HepG2 (cell line): ENCODE measurements around the gene MTCH2. TPM values are rescaled to one million over a fixed set of nuclear protein-coding genes. Genes with fewer than 3 reads are reported as not detected.

Source experiments
- ATAC-seq: fragments of 200-7000 bp; cut with Tn5 transposase; 3 replicates; pipeline ENCODE4 v1.9.1; 2020; ENCODE audit warnings: mild to moderate bottlenecking, moderate library complexity
- BruUV-seq: library from RNA; stranded (reverse); fragments of 400-500 nt; replicated peaks from 2 replicates; lab custom pipeline; 2021; lab: Mats Ljungman, UMichigan
- CTCF ChIA-PET: fragments of 300-600 bp; formaldehyde crosslinking; extraction: SDS; loops from one replicate; lab custom pipeline; 2021; ENCODE audit warnings: low total read pairs, inconsistent platforms, low intra/inter-chr PET ratio; lab: Yijun Ruan, JAX
- POLR2A ChIA-PET: fragments of 350-600 bp; sonication (Branson Sonifier 250); formaldehyde crosslinking; loops from one replicate; lab custom pipeline; 2020; ENCODE audit warnings: antibody characterized with exemption, inconsistent platforms; lab: Yijun Ruan, JAX
- DNase-seq: peaks from one replicate; pipeline ENCODE4 v3.0.0-alpha.2; 2015; ENCODE audit warnings: low spot score
- FAIRE-seq: peaks from 3 replicates; lab custom pipeline; 2011; peaks lifted over from hg19 to GRCh38; lab: Jason Lieb, UNC
- H2AFZ ChIP-seq: one replicate; pipeline ENCODE4 v1.6.1; 2011; ENCODE audit warnings: low read length, inconsistent platforms
- H3K27ac ChIP-seq: fragments of 300-600 bp; 3 replicates; pipeline ENCODE4 v1.8.0; 2011; ENCODE audit warnings: mixed run types, mild to moderate bottlenecking, mixed read lengths, low read length, inconsistent platforms; ENCODE audit not compliant: insufficient read depth; ENCODE audit errors: extremely low read length
- H3K27me3 ChIP-seq, 2 experiments: fragments of 200-600 bp in 1 of 2; 2 replicates in 1 of 2; 3 replicates in 1 of 2; pipeline versions ENCODE4 v1.6.0 to v1.8.0; 2011; ENCODE audit warnings: low read length in 2 of 2, mild to moderate bottlenecking in 2 of 2, moderate library complexity in 2 of 2, inconsistent platforms in 1 of 2; ENCODE audit not compliant: insufficient read depth in 2 of 2, control insufficient read depth in 1 of 2
- H3K36me3 ChIP-seq, 2 experiments: fragments of 200-600 bp in 1 of 2; replicated peaks in 1 of 2; 2 replicates in 1 of 2; 3 replicates in 1 of 2; pipeline versions ENCODE4 v1.5.1 to v1.8.0; 2011; ENCODE audit warnings: low read length in 2 of 2, inconsistent platforms in 1 of 2; ENCODE audit not compliant: insufficient read depth in 2 of 2, control insufficient read depth in 1 of 2
- H3K4me1 ChIP-seq: 2 replicates; pipeline ENCODE4 v1.5.1; 2012; ENCODE audit warnings: low read length, inconsistent platforms; ENCODE audit not compliant: insufficient read depth
- H3K4me2 ChIP-seq: 2 replicates; pipeline ENCODE4 v1.6.0; 2011; ENCODE audit warnings: low read depth, low read length, inconsistent platforms
- H3K4me3 ChIP-seq, 3 experiments: fragments of 200-600 bp in 1 of 3; sonication (generic), shearing (Covaris generic) in 1 of 3; replicated peaks in 1 of 3; 2 replicates each; pipeline ENCODE4 v1.5.1; 2011 to 2016; ENCODE audit warnings: low read length in 3 of 3, inconsistent platforms in 2 of 3, low read depth in 2 of 3, mild to moderate bottlenecking in 2 of 3, control low read depth in 1 of 3, mixed read lengths in 1 of 3; ENCODE audit not compliant: insufficient read depth in 1 of 3
- H3K79me2 ChIP-seq: one replicate; pipeline ENCODE4 v1.6.1; 2011; ENCODE audit warnings: low read length, inconsistent platforms; ENCODE audit not compliant: insufficient read depth
- H3K9ac ChIP-seq: 2 replicates; pipeline ENCODE4 v1.6.0; 2011; ENCODE audit warnings: mild to moderate bottlenecking, low read depth, low read length, inconsistent platforms; ENCODE audit not compliant: insufficient read depth
- H3K9me3 ChIP-seq: 2 replicates; pipeline ENCODE4 v1.5.1; 2012; ENCODE audit warnings: mild to moderate bottlenecking, low read length
- H4K20me1 ChIP-seq: 2 replicates; pipeline ENCODE4 v1.6.0; 2011; ENCODE audit warnings: inconsistent platforms, mild to moderate bottlenecking, low read length, moderate library complexity; ENCODE audit not compliant: insufficient read depth
- ATF7-NPFF ChIP-seq: sonication (generic); formaldehyde crosslinking; IDR thresholded peaks from 2 replicates; pipeline ENCODE4 v1.8.1; 2023; ENCODE audit warnings: mild to moderate bottlenecking, low read depth, missing genetic modification reagents, moderate library complexity
- HDAC1 ChIP-seq: sonication (generic); formaldehyde crosslinking; IDR thresholded peaks from 2 replicates; pipeline ENCODE4 v1.5.1; 2020; ENCODE audit warnings: mild to moderate bottlenecking, missing genetic modification reagents
- HES4 ChIP-seq: sonication (generic); formaldehyde crosslinking; IDR thresholded peaks from 2 replicates; pipeline ENCODE4 v1.9.0; 2021; ENCODE audit warnings: mild to moderate bottlenecking, missing genetic modification reagents, borderline replicate concordance
- HNF4G ChIP-seq, 2 experiments: sonication (generic) in 1 of 2; formaldehyde crosslinking in 1 of 2; IDR thresholded peaks; 2 replicates each; pipeline versions ENCODE4 v1.4.0 to v1.6.1; 2011 to 2020; ENCODE audit warnings: borderline replicate concordance in 2 of 2, low read depth in 2 of 2, mild to moderate bottlenecking in 2 of 2, low read length in 1 of 2, missing genetic modification reagents in 1 of 2, moderate library complexity in 1 of 2
- HNRNPLL ChIP-seq: fragments of 200-400 bp; formaldehyde crosslinking; IDR thresholded peaks from 2 replicates; pipeline ENCODE4 v1.6.1; 2017; ENCODE audit warnings: mild to moderate bottlenecking, low read depth, low read length; ENCODE audit not compliant: poor library complexity, severe bottlenecking
- KAT2B ChIP-seq: fragments of 150-350 bp; IDR thresholded peaks from 2 replicates; pipeline ENCODE4 v1.6.1; 2014; ENCODE audit warnings: low read depth, low read length, borderline replicate concordance
- MIER2 ChIP-seq: IDR thresholded peaks from 2 replicates; pipeline ENCODE4 v1.6.1; 2016; ENCODE audit warnings: missing biosample characterization, missing genetic modification reagents
- MXI1 ChIP-seq: IDR thresholded peaks from 3 replicates; pipeline ENCODE4 v1.6.1; 2012; ENCODE audit warnings: low read depth, low read length, inconsistent platforms, borderline replicate concordance
- NFIC ChIP-seq: IDR thresholded peaks from 2 replicates; pipeline ENCODE4 v1.6.1; 2012; ENCODE audit warnings: mild to moderate bottlenecking, low read length, inconsistent platforms
- NONO ChIP-seq, 2 experiments: fragments of 450-650 bp in 1 of 2; sonication (generic) in 1 of 2; formaldehyde crosslinking in 1 of 2; IDR thresholded peaks in 1 of 2; conservative IDR thresholded peaks in 1 of 2; 2 replicates each; pipeline versions ENCODE4 v1.6.1 to v1.8.0; 2017 to 2022; ENCODE audit warnings: mild to moderate bottlenecking in 1 of 2, missing genetic modification reagents in 1 of 2, moderate library complexity in 1 of 2
- THAP11 ChIP-seq: IDR thresholded peaks from 2 replicates; pipeline ENCODE4 v1.6.1; 2016; ENCODE audit warnings: missing biosample characterization, missing genetic modification reagents
- ZNF10 ChIP-seq: sonication (generic); formaldehyde crosslinking; IDR thresholded peaks from 2 replicates; pipeline ENCODE4 v1.4.0; 2020; ENCODE audit warnings: mild to moderate bottlenecking, low read depth, missing genetic modification reagents, borderline replicate concordance
- ZNF225 ChIP-seq: sonication (generic); formaldehyde crosslinking; IDR thresholded peaks from 2 replicates; pipeline ENCODE4 v1.4.0; 2020; ENCODE audit warnings: mild to moderate bottlenecking, missing genetic modification reagents
- ZNF251 ChIP-seq: sonication (generic); formaldehyde crosslinking; IDR thresholded peaks from 2 replicates; pipeline ENCODE4 v1.9.0; 2021; ENCODE audit warnings: mild to moderate bottlenecking, missing genetic modification reagents
- ZNF333 ChIP-seq: sonication (generic); formaldehyde crosslinking; IDR thresholded peaks from 2 replicates; pipeline ENCODE4 v1.4.0; 2020; ENCODE audit warnings: mild to moderate bottlenecking, missing genetic modification reagents, borderline replicate concordance
- ZNF510 ChIP-seq: sonication (generic); formaldehyde crosslinking; IDR thresholded peaks from 2 replicates; pipeline ENCODE4 v1.4.0; 2020; ENCODE audit warnings: low read depth, mild to moderate bottlenecking, missing genetic modification reagents
- ZNF557 ChIP-seq: sonication (generic); formaldehyde crosslinking; IDR thresholded peaks from 2 replicates; pipeline ENCODE4 v1.4.0; 2020; ENCODE audit warnings: missing genetic modification reagents
- ZSCAN31 ChIP-seq: sonication (generic); formaldehyde crosslinking; IDR thresholded peaks from 2 replicates; pipeline ENCODE4 v1.5.0; 2020; ENCODE audit warnings: low read depth, mild to moderate bottlenecking, missing genetic modification reagents
- WGBS: methylation state at CpG from one replicate; pipeline ENCODE4 v1.1.6; 2017; ENCODE audit warnings: low lambda C conversion rate; 5-methylcytosine and 5-hydroxymethylcytosine counted together
- in situ Hi-C: cut with HindIII; loops from 2 replicates; pipeline ENCODE4 v1.10.0; 2017; ENCODE audit warnings: low pct_unique_long_range_greater_than_20kb; ENCODE audit not compliant: extremely low pct_ligation_motif_present
- intact Hi-C: fragments of 100-400 bp; cut with micrococcal nuclease; formaldehyde crosslinking; loops from one replicate; pipeline ENCODE4 v1.10.0; 2022; ENCODE audit not compliant: unreplicated experiment
- polyA plus RNA-seq, 8 experiments: library from polyadenylated mRNA; depleted of rRNA in 3 of 8; stranded (reverse) in 7 of 8; unstranded in 1 of 8; fragments of >200 nt; fragmentation: Illumina TruSeq in 4 of 8; extraction: Trizol in 4 of 8; gene quantifications; 2 replicates each; pipeline versions ENCODE4 v1.2.1 to v1.2.3, GENCODE V29; 2011 to 2016; ENCODE audit warnings: low read depth in 4 of 8, missing spikeins in 1 of 8, mixed read lengths in 1 of 8; ENCODE audit not compliant: insufficient read depth in 1 of 8
- total RNA-seq, 5 experiments: library from RNA; depleted of rRNA; stranded (reverse); fragments of >200 nt; fragmentation: Illumina TruSeq; extraction: Trizol; gene quantifications; 2 replicates each; pipeline ENCODE4 v1.2.3, GENCODE V29; 2016; ENCODE audit warnings: low read depth in 1 of 5
- TF ChIP-seq, protein P1 (sequence below): sonication (generic); formaldehyde crosslinking; IDR thresholded peaks from 2 replicates; pipeline ENCODE4 v1.4.0; 2020; ENCODE audit warnings: missing genetic modification reagents, borderline replicate concordance
- TF ChIP-seq, protein P2 (sequence below): sonication (generic); formaldehyde crosslinking; IDR thresholded peaks from 2 replicates; pipeline ENCODE4 v1.4.0; 2020; ENCODE audit warnings: mild to moderate bottlenecking, missing genetic modification reagents, borderline replicate concordance

MTCH2 gene
- total and polyA plus RNA-seq, 2 of the 13 experiments (the other 11 are each of a cell fraction or from before 2014, with no cell fraction given) = 112 to 272 TPM

DNA sequence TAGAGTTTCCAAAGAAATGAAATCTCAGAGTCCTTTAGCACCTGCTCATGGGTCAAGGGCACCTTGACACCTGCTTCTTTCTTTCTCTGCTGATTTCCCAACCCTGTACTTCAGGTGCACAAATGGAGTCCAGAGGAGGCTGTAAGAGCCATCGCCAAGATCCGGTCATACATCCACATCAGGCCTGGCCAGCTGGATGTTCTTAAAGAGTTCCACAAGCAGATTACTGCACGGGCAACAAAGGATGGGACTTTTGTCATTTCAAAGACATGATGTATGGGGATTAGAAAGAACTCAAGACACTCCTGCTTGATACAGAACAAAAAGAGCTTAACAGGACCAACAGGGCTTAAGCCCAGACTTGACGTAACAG lies 71.0 kb downstream of the MTCH2 start:
- FAIRE-seq = no peak
- H3K4me1 ChIP-seq = peaks cover 14% of the 10 kb centered on the region
- in situ Hi-C loops (no loop called here), intact Hi-C loops (no loop called here)
- TF ChIP-seq ATF7-NPFF = no peak
- TF ChIP-seq ZNF557 (CRISPR knock-in tag) = no peak
- no peak for TF ChIP-seq MIER2
- no peak for TF ChIP-seq ZNF333
- TF ChIP-seq, protein P1, sequence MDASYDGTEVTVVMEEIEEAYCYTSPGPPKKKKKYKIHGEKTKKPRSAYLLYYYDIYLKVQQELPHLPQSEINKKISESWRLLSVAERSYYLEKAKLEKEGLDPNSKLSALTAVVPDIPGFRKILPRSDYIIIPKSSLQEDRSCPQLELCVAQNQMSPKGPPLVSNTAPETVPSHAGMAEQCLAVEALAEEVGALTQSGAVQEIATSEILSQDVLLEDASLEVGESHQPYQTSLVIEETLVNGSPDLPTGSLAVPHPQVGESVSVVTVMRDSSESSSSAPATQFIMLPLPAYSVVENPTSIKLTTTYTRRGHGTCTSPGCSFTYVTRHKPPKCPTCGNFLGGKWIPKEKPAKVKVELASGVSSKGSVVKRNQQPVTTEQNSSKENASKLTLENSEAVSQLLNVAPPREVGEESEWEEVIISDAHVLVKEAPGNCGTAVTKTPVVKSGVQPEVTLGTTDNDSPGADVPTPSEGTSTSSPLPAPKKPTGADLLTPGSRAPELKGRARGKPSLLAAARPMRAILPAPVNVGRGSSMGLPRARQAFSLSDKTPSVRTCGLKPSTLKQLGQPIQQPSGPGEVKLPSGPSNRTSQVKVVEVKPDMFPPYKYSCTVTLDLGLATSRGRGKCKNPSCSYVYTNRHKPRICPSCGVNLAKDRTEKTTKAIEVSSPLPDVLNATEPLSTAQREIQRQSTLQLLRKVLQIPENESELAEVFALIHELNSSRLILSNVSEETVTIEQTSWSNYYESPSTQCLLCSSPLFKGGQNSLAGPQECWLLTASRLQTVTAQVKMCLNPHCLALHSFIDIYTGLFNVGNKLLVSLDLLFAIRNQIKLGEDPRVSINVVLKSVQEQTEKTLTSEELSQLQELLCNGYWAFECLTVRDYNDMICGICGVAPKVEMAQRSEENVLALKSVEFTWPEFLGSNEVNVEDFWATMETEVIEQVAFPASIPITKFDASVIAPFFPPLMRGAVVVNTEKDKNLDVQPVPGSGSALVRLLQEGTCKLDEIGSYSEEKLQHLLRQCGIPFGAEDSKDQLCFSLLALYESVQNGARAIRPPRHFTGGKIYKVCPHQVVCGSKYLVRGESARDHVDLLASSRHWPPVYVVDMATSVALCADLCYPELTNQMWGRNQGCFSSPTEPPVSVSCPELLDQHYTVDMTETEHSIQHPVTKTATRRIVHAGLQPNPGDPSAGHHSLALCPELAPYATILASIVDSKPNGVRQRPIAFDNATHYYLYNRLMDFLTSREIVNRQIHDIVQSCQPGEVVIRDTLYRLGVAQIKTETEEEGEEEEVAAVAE = no peak
- no peak for TF ChIP-seq KAT2B
- no peak for TF ChIP-seq HNRNPLL
- no peak for TF ChIP-seq MXI1
- TF ChIP-seq NONO (IDR thresholded peaks at IDR 0.05) = no peak
- TF ChIP-seq NONO (CRISPR knock-in tag; conservative IDR thresholded peaks at IDR 0.05) = no peak
- no peak for TF ChIP-seq THAP11
- no peak for TF ChIP-seq ZNF251 (CRISPR knock-in tag)
- no peak for TF ChIP-seq HNF4G (IDR thresholded peaks at IDR 0.05; ENCODE audit: borderline replicate concordance, low read depth, low read length)
- no peak for TF ChIP-seq HNF4G (CRISPR knock-in tag; IDR thresholded peaks at IDR 0.05; ENCODE audit: borderline replicate concordance, low read depth)
- no peak for TF ChIP-seq NFIC
- TF ChIP-seq, protein P2, sequence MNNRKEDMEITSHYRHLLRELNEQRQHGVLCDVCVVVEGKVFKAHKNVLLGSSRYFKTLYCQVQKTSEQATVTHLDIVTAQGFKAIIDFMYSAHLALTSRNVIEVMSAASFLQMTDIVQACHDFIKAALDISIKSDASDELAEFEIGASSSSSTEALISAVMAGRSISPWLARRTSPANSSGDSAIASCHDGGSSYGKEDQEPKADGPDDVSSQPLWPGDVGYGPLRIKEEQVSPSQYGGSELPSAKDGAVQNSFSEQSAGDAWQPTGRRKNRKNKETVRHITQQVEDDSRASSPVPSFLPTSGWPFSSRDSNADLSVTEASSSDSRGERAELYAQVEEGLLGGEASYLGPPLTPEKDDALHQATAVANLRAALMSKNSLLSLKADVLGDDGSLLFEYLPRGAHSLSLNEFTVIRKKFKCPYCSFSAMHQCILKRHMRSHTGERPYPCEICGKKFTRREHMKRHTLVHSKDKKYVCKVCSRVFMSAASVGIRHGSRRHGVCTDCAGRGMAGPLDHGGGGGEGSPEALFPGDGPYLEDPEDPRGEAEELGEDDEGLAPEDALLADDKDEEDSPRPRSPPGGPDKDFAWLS (CRISPR knock-in tag) = no peak
- TF ChIP-seq ZNF225 (CRISPR knock-in tag) = no peak
- no peak for TF ChIP-seq ZNF10
- TF ChIP-seq HDAC1 (CRISPR knock-in tag) = no peak
- no peak for TF ChIP-seq ZSCAN31 (CRISPR knock-in tag)
- no peak for TF ChIP-seq HES4 (CRISPR knock-in tag)
- TF ChIP-seq ZNF510 (CRISPR knock-in tag) = no peak
- TF ChIP-seq, all 625 proteins: peak for 0
- H3K4me3 ChIP-seq = no peak overlapping the region
- POLR2A ChIA-PET = no interaction called here
- peaks cover 12 to 47% of the 10 kb centered on the region in 2 experiments for H3K36me3 ChIP-seq
- H3K27ac ChIP-seq = no peak overlapping the region
- CTCF ChIA-PET = no interaction called here
- no peak overlapping the region for H3K9ac ChIP-seq
- no peak overlapping the region for H2AFZ ChIP-seq
- H3K79me2 ChIP-seq = peaks cover 29% of the 10 kb centered on the region
- no peaks in the 10 kb centered on the region for H4K20me1 ChIP-seq
- BruUV-seq = no TSS peak
- H3K4me2 ChIP-seq = no peak overlapping the region
- ATAC-seq = no peak
- no peaks in the 10 kb centered on the region for H3K9me3 ChIP-seq
- no peaks in the 10 kb centered on the region for H3K27me3 ChIP-seq
- DNase-seq = no peak
- WGBS = over 99% methylated on average over 4 of the region's 4 CpGs
